ENCODE data around the gene SLC25A45. TPM values are rescaled to one million over a fixed set of nuclear protein-coding genes. Genes with fewer than 3 reads are reported as not detected.
A peak's percentile ranks its signal among the peaks of the same experiment; 100 is the strongest.

Gene SLC25A45, protein sequence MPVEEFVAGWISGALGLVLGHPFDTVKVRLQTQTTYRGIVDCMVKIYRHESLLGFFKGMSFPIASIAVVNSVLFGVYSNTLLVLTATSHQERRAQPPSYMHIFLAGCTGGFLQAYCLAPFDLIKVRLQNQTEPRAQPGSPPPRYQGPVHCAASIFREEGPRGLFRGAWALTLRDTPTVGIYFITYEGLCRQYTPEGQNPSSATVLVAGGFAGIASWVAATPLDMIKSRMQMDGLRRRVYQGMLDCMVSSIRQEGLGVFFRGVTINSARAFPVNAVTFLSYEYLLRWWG
- total RNA-seq (ENCODE audit: insufficient read depth, low replicate concordance): 5.3 TPM

DNA sequence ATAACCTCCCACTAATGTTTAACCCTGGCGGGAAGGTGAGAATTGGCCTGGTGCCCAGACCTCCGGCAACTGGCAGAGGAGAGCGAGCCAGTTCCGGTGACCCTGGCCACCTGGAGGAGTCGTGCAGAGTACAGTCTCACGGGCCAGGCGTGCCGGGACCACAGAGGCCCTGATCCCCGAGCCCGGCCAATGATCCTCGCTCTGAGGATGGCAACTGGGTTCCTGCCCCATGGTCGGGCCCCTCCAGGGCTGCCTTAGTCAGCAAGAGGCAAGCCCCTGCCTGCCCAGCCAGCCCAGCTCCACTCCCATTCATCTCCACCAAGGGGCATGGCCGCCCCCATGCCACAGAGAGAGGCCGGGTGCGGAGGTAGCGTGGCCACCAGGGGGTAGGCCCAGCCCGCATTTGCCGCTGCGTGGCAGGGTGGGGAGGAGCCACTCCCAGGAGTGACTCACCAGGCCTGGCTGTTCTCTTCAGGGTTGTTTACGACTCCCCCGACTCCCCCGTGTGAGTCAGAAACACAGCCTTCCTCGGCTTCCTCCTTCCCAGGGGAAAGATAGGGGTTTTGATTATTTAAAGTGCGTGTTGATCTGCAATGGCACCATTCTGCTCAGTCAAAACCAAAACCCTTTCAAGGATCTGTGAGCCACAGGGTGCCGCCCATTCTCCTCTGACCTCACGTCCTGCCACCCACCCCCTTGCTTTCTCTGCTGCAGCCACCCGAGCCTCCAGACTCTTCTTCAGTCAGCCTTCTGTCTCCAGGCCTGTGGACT is at the start of gene SLC25A45:
TSS of gene SLC25A45 (minus strand) at position 614 of the 771 bp plus-strand sequence. CDS start 695 bp downstream, outside the sequence.
- DNase-seq (ENCODE audit: low spot score): peak; percentile 98

DNA sequence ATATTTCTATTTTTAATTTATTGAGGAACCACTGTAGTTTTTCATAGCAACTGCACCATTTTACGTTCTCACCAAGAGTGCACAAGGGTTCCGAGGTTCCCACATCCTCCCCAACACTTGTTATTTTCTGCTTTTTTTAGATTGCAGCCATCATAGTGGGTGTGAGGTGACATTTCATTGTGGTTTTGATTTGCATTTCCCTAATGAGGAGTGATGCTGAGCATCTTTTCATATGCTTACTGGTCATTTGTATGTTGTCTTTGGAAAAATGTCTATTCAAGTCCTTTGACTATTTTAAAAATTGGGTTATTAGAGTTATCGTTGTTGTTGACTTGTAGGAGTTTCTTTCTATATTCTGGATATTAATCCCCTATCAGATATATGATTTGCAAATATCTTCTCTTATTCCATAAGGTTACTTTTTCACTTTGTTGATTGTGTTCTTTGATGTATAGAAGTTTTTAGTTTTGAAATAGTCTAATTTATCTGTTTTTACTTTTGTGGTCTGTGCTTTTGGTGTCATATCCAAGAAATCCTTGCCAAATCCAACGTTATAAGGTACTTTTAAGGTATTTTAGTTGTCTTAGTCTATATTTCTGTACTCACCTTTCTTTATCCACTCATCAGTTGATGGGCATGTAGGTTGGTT is 49.1 kb upstream of the SLC25A45 start:
- DNase-seq (ENCODE audit: low spot score): no peak

DNA sequence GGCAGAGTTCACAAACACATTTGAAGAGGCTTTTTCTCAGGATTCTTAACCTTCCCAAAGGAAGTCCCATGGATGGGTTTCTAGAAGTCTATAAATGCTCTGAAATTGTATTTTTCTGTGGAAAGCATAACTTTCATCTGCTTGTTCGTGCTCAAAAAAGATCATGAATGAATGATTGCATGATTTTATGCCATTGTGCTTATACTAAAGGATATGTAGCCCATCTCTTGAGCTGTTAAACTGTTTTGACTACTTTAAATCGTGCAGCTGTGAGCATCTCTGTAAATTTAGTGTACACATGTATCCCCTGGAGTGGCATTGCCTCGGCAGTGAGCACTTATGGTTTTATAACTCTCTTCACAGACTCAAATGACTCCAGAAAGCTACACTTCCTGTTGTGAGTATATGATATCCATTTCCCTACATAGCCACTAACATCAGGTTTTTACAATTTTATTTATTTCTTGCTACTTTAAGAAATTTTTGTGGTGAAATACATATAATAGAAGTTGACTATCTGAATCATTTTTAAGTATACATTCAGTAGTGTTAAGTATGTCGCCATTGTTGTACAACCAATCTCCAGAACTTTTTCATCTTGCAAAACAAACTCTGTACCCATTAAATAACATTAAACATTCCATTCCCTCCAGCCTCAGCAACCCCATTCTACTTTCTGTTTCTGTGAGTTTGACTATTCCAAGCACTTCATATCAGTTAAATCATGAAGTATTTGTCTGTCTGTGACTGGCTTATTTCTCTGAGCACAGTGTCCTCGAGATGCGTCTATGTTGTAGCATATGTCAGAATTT is 48.2 kb upstream of the SLC25A45 start:
- no peak for DNase-seq (ENCODE audit: low spot score)

DNA sequence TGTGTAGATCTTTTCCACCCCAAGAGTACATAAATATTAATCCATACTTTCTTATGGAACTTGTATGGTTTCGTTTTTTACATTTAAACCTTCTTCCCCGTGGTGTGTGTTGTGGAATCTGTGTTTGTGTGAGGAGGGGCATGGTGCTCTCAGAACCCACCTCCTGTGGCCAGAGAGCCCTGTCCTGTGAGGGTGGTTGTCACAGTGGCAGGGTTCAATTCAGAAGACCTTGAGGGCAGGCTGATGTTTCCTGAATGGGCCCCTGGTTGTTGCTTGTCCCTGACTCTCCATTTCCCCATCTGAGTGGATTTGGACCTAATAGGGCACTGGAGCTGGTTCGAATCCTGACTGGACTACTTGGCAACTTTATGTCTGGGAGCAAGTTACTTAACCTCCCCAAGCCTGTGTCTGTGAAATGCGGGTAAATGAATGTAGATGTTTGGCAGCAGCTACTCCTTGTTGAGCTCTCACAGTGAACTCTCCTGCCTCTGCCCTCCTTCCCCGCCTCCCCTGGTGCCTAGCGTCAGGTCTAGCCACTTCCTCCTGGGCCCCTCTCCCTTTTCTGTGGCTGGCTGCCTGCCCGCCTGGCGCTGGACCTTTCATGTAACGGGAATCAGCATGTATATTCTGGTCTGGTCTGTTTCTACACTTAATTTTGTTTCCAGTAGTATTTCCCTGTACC is 47.4 kb upstream of the SLC25A45 start:
- peak; percentile 74 for DNase-seq (ENCODE audit: low spot score)

DNA sequence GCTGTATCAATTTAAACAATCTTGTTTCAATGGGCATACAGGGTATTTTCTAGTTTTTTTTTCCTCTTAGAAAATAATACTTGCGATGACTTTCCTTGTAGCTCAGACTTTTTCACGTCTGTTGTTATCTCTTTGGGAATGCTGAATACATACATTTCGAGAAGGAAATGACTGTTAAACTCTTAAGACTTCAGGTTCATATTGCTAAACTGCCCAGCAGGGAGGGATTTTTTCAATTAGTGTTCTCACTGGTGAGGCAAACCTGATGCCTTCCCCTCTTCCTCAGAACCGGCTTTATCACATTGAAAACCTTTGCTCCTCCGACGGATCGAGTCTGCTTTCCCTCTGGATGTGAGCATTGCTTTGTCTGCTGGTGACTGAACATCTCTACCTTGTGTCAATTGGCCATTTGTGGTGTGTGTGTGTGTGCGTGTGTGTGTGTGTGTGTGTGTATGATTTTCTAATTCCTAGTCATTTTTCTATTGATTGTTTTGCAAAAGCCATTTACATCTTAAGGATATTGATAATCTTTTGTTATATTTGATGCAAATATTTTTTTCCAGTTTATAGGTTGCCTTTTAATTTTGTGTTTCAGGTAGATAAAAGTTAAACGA is 46.7 kb upstream of the SLC25A45 start:
- DNase-seq (ENCODE audit: low spot score): no peak

DNA sequence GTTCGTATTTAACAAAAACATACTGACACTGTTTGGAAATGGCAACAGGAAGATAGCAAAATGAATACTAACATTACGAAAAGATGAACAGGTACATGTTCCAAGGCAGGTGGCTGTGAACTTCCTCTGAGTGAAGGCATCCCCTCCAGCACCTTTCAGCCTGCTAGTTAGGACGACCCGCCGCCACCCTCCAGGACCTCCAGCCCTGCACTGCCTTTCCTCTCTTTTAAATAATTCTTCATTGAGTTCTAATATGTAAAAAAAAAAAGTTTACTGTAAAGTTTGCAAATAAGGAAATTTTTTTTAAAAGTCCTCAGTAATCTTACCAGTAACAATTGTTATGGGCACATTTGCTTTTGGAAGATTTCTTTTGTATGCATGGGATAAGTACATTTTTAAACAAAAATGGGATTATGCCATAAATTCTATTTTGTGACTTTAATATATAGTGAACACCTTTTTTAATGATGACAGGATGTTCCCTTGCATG is 46.2 kb upstream of the SLC25A45 start:
- DNase-seq (ENCODE audit: low spot score): no peak

DNA sequence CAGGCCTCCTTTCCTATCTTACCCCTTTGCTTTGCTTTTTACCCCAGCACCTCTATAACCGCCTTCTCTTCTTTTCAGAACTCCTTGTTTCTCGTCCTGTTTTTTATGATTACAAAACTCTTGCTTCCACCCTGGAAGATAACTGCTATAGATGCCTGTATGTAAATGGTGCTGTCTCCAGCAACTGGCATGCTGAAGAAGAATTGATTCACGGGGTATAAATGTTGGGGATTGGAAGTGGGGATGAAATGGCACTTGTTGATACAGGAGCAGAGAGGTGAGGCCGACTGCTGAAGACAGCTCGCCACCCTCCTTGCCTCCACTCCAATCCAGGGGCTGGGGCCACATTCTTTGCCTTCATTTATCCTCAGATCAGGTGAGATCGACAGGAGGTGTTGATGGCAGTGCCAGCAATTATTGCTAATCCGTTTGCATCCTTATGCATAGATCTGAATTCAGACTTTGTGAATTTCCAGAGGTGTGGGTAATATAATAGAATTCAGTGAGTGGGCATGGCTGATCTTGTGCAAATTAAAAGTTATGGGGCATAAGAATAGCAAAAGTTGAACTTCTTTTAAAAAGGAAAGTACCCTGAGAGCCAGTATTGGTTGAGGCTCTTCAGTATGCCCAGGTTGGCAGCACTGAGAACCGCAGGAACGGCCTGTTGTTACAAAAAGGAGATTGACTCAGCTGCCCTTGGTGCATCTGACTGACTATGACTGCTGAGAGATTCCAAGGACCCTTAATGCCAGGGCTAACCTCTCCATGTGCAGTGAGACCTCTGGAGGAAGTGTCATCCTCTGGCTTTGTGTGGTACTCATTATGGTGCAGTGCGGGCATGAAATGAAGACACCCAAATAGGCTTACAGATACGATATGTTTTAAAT is 45.5 kb upstream of the SLC25A45 start:
- no peak for DNase-seq (ENCODE audit: low spot score)

DNA sequence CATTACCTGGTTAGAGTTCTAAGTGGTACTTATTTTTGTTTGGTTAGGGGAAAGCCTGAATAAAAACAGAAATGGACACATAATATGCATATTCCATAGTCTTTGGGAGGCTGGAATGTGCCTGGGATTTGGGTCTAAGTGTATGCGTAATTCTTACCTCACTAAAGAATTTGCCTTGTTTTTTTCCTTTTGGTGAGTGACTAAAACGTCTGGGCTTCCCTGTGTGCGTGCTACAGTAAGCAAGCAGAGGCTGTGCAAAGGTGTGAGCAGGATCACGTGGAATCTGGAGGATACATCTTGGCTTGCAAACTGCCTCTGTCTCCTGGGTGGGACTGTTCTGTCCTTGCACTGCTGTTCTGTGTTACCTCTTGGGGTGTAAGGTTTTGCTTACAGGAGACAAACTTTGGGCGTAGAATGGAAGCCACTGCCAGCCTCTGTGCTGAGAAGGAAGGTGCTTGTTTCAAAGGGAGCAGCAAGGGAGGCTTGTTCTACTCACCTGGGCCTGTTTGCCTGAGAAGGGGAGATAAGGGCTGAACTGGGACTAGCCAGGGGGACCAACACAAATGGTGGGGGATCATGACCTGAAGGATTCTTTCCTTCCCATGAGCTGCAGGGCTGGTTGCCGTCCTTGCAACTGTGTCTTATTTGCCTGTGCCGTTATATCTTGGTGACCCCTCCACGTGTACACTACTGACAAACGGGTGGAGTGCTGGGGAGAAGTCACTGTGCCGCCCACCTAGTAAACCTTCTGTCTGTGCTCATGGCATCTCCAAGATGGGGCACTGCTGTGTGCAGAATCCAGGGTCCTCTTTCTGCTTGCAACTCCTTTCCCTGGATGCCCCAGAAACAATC is 44.6 kb upstream of the SLC25A45 start:
- no peak for DNase-seq (ENCODE audit: low spot score)

DNA sequence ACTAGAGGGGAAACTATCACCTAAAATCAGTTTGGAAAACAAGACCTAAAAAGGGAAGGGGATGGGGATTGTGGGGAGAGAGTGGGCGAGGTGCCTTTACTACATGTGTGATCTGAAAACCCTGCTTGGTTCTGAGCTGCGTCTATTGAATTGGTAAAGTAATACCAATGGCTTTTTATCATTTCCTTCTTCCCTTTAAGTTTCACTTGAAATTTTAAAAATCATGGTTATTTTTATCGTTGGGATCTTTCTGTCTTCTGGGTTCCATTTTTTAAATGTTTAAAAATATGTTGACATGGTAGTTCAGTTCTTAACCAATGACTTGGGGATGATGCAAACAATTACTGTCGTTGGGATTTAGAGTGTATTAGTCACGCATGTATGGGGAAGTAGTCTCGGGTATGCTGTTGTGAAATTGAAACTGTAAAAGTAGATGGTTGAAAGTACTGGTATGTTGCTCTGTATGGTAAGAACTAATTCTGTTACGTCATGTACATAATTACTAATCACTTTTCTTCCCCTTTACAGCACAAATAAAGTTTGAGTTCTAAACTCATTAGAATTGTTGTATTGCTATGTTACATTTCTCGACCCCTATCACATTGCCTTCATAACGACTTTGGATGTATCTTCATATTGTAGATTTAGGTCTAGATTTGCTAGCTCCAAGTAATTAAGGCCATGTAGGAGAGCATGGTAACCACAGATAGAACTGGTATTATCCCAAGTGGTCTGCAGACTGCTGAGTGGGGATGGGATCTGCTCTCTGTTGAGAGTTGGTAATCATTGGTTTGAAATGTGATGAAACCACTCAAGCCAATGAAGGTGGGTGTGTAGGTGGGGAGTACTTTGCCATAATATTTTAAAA is 43.8 kb upstream of the SLC25A45 start:
- peak; percentile 88 for DNase-seq (ENCODE audit: low spot score)

DNA sequence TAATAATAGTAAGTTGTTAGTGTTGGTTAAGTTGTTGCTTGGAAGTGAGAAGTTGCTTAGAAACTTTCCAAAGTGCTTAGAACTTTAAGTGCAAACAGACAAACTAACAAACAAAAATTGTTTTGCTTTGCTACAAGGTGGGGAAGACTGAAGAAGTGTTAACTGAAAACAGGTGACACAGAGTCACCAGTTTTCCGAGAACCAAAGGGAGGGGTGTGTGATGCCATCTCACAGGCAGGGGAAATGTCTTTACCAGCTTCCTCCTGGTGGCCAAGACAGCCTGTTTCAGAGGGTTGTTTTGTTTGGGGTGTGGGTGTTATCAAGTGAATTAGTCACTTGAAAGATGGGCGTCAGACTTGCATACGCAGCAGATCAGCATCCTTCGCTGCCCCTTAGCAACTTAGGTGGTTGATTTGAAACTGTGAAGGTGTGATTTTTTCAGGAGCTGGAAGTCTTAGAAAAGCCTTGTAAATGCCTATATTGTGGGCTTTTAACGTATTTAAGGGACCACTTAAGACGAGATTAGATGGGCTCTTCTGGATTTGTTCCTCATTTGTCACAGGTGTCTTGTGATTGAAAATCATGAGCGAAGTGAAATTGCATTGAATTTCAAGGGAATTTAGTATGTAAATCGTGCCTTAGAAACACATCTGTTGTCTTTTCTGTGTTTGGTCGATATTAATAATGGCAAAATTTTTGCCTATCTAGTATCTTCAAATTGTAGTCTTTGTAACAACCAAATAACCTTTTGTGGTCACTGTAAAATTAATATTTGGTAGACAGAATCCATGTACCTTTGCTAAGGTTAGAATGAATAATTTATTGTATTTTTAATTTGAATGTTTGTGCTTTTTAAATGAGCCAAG is 42.9 kb upstream of the SLC25A45 start:
- DNase-seq (ENCODE audit: low spot score): no peak

DNA sequence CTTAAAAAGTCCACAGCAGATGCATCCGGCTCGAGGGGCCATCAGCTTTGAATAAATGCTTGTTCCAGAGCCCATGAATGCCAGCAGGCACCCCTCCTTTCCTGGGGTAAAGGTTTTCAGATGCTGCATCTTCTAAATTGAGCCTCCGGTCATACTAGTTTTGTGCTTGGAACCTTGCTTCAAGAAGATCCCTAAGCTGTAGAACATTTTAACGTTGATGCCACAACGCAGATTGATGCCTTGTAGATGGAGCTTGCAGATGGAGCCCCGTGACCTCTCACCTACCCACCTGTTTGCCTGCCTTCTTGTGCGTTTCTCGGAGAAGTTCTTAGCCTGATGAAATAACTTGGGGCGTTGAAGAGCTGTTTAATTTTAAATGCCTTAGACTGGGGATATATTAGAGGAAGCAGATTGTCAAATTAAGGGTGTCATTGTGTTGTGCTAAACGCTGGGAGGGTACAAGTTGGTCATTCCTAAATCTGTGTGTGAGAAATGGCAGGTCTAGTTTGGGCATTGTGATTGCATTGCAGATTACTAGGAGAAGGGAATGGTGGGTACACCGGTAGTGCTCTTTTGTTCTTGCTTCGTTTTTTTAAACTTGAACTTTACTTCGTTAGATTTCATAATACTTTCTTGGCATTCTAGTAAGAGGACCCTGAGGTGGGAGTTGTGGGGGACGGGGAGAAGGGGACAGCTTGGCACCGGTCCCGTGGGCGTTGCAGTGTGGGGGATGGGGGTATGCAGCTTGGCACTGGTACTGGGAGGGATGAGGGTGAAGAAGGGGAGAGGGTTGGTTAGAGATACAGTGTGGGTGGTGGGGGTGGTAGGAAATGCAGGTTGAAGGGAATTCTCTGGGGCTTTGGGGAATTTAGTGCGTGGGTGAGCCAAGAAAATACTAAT is 42.0 kb upstream of the SLC25A45 start:
- DNase-seq (ENCODE audit: low spot score): peak; percentile 35

DNA sequence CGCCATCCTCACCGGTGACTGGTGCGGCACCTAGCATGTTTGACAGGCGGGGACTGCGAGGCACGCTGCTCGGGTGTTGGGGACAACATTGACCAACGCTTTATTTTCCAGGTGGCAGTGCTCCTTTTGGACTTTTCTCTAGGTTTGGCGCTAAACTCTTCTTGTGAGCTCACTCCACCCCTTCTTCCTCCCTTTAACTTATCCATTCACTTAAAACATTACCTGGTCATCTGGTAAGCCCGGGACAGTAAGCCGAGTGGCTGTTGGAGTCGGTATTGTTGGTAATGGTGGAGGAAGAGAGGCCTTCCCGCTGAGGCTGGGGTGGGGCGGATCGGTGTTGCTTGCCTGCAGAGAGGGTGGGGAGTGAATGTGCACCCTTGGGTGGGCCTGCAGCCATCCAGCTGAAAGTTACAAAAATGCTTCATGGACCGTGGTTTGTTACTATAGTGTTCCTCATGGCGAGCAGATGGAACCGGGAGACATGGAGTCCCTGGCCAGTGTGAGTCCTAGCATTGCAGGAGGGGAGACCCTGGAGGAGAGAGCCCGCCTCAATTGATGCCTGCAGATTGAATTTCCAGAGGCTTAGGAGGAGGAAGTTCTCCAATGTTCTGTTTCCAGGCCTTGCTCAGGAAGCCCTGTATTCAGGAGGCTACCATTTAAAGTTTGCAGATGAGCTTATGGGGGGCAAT is 41.2 kb upstream of the SLC25A45 start:
- peak; percentile 32 for DNase-seq (ENCODE audit: low spot score)

DNA sequence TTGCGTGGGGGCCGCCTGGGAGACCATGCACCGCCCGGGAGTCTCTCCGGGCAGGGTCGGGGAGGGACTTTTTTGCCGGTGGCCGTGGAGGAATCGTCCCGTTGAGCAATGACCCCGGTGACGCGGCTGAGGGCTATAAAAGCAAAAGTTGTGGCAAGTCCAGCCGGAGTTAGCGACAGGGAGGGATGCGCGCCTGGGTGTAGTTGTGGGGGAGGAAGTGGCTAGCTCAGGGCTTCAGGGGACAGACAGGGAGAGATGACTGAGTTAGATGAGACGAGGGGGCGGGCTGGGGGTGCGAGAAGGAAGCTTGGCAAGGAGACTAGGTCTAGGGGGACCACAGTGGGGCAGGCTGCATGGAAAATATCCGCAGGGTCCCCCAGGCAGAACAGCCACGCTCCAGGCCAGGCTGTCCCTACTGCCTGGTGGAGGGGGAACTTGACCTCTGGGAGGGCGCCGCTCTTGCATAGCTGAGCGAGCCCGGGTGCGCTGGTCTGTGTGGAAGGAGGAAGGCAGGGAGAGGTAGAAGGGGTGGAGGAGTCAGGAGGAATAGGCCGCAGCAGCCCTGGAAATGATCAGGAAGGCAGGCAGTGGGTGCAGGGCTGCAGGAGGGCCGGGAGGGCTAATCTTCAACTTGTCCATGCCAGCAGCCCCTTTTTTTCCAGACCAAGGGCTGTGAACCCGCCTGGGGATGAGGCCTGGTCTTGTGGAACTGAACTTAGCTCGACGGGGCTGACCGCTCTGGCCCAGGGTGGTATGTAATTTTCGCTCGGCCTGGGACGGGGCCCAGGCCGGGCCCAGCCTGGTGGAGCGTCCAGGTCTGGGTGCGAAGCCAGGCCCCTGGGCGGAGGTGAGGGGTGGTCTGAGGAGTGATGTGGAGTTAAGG is 40.4 kb upstream of the SLC25A45 start, which contains the start of gene NEAT1:
TSS of gene NEAT1 (plus strand) at position 166 of the 883 bp plus-strand sequence.
- peak; percentile 91 for DNase-seq (ENCODE audit: low spot score)
